ENCODE measurements around the gene DEGS1.

DEGS1 gene

GRCh38 chr1:224178894-224179293, 4.1 kb upstream of the DEGS1 start:
- H3K9ac ChIP-seq (ENCODE audit: low read length) = no peak overlapping the region
- WGBS (ENCODE audit: extremely low coverage, insufficient coverage, insufficient read length) = no CpG with 5 or more reads among the region's 5 CpGs
- no peak overlapping the region for H2BK120ac ChIP-seq (ENCODE audit: insufficient read depth, low read length, poor library complexity)
- H3K36me3 ChIP-seq (ENCODE audit: control insufficient read depth in 1 of 2, insufficient read depth in 2 of 2, low read length in 2 of 2) = no peaks in the 10 kb centered on the region
- H4K91ac ChIP-seq (ENCODE audit: low read depth, low read length) = no peak overlapping the region
- H3K18ac ChIP-seq (ENCODE audit: low read length) = no peak overlapping the region
- no peak overlapping the region for H3K4ac ChIP-seq (ENCODE audit: low read depth, low read length)
- H2AFZ ChIP-seq (ENCODE audit: insufficient read depth, low read length, poor library complexity) = no peak overlapping the region
- peaks cover 10% of the 10 kb centered on the region for H3K79me1 ChIP-seq (ENCODE audit: low read length)
- peaks cover 9% of the 10 kb centered on the region for H3K79me2 ChIP-seq (ENCODE audit: control insufficient read depth, insufficient read depth, low read length, poor library complexity)
- no peak overlapping the region for H2BK12ac ChIP-seq (ENCODE audit: low read length)
- no peak overlapping the region for H3K27ac ChIP-seq (ENCODE audit: low read depth, low read length)
- H3K4me3 ChIP-seq (ENCODE audit: low read depth, low read length) = no peak overlapping the region
- H3K27me3 ChIP-seq (ENCODE audit: insufficient read depth, low read length) = no peaks in the 10 kb centered on the region
- no peak overlapping the region for H4K12ac ChIP-seq (ENCODE audit: low read depth, low read length)
- no peak overlapping the region for H3K4me2 ChIP-seq (ENCODE audit: low read length)
- H3K23ac ChIP-seq (ENCODE audit: low read length) = no peak overlapping the region
- peak in 1 of 2 donors; percentile 85 for DNase-seq
- H4K8ac ChIP-seq (ENCODE audit: low read depth, low read length) = no peak overlapping the region
- H3K14ac ChIP-seq (ENCODE audit: low read length) = no peak overlapping the region
- H2AK5ac ChIP-seq (ENCODE audit: low read length) = no peak overlapping the region
- H3K4me1 ChIP-seq (ENCODE audit: control insufficient read depth in 1 of 2, insufficient read depth in 2 of 2, low read length in 2 of 2) = peaks cover 0 to 2% of the 10 kb centered on the region in 2 experiments
- H3K9me3 ChIP-seq (ENCODE audit: insufficient read depth, low read depth, low read length) = no peaks in the 10 kb centered on the region
- H2BK5ac ChIP-seq (ENCODE audit: low read depth, low read length, poor library complexity) = no peak overlapping the region

- Histone ChIP-seq H3K79me2 (ENCODE audit: control insufficient read depth, insufficient read depth, low read length, poor library complexity) (peaks cover 12% of the 10 kb centered on the region), H4K8ac (ENCODE audit: low read depth, low read length) (no peak overlapping the region), H4K12ac (ENCODE audit: low read depth, low read length) (no peak overlapping the region), H3K4ac (ENCODE audit: low read depth, low read length) (no peak overlapping the region), H3K9me3 (ENCODE audit: insufficient read depth, low read depth, low read length) (no peaks in the 10 kb centered on the region), H2AFZ (ENCODE audit: insufficient read depth, low read length, poor library complexity) (no peak overlapping the region), H3K4me2 (ENCODE audit: low read length) (no peak overlapping the region), H4K91ac (ENCODE audit: low read depth, low read length) (no peak overlapping the region), H3K79me1 (ENCODE audit: low read length) (peaks cover 11% of the 10 kb centered on the region), H3K23ac (ENCODE audit: low read length) (no peak overlapping the region), H3K4me1 (ENCODE audit: control insufficient read depth in 1 of 2, insufficient read depth in 2 of 2, low read length in 2 of 2) (peaks cover 0 to 4% of the 10 kb centered on the region in 2 experiments), H2AK5ac (ENCODE audit: low read length) (no peak overlapping the region), H2BK12ac (ENCODE audit: low read length) (no peak overlapping the region), H3K27ac (ENCODE audit: low read depth, low read length) (no peak overlapping the region), H3K9ac (ENCODE audit: low read length) (no peak overlapping the region), H3K36me3 (ENCODE audit: control insufficient read depth in 1 of 2, insufficient read depth in 2 of 2, low read length in 2 of 2) (peaks cover 0 to 5% of the 10 kb centered on the region in 2 experiments), H3K4me3 (ENCODE audit: low read depth, low read length) (no peak overlapping the region), H3K27me3 (ENCODE audit: insufficient read depth, low read length) (no peaks in the 10 kb centered on the region), H2BK120ac (ENCODE audit: insufficient read depth, low read length, poor library complexity) (no peak overlapping the region), H3K14ac (ENCODE audit: low read length) (no peak overlapping the region), H3K18ac (ENCODE audit: low read length) (no peak overlapping the region), H2BK5ac (ENCODE audit: low read depth, low read length, poor library complexity) (no peak overlapping the region)
- no CpG with 5 or more reads among the region's 11 CpGs for WGBS (ENCODE audit: extremely low coverage, insufficient coverage, insufficient read length)
- no peak for DNase-seq
Observed at GRCh38 chr1:224180783-224181452, 2.1 kb upstream of the DEGS1 start.

- no peak for DNase-seq
- H3K18ac ChIP-seq (ENCODE audit: low read length) = no peak overlapping the region
- WGBS (ENCODE audit: extremely low coverage, insufficient coverage, insufficient read length) = no CpG with 5 or more reads among the region's 4 CpGs
- no peak overlapping the region for H2BK12ac ChIP-seq (ENCODE audit: low read length)
- no peaks in the 10 kb centered on the region for H3K27me3 ChIP-seq (ENCODE audit: insufficient read depth, low read length)
- no peak overlapping the region for H3K23ac ChIP-seq (ENCODE audit: low read length)
- H3K4me1 ChIP-seq (ENCODE audit: control insufficient read depth in 1 of 2, insufficient read depth in 2 of 2, low read length in 2 of 2) = peaks cover 0 to 4% of the 10 kb centered on the region in 2 experiments
- no peak overlapping the region for H4K8ac ChIP-seq (ENCODE audit: low read depth, low read length)
- no peak overlapping the region for H3K27ac ChIP-seq (ENCODE audit: low read depth, low read length)
- no peaks in the 10 kb centered on the region for H3K9me3 ChIP-seq (ENCODE audit: insufficient read depth, low read depth, low read length)
- no peak overlapping the region for H2AFZ ChIP-seq (ENCODE audit: insufficient read depth, low read length, poor library complexity)
- no peak overlapping the region for H4K91ac ChIP-seq (ENCODE audit: low read depth, low read length)
- H2BK120ac ChIP-seq (ENCODE audit: insufficient read depth, low read length, poor library complexity) = no peak overlapping the region
- H2BK5ac ChIP-seq (ENCODE audit: low read depth, low read length, poor library complexity) = no peak overlapping the region
- H3K14ac ChIP-seq (ENCODE audit: low read length) = no peak overlapping the region
- no peak overlapping the region for H2AK5ac ChIP-seq (ENCODE audit: low read length)
- H3K9ac ChIP-seq (ENCODE audit: low read length) = no peak overlapping the region
- peaks cover 11% of the 10 kb centered on the region for H3K79me1 ChIP-seq (ENCODE audit: low read length)
- peaks cover 16% of the 10 kb centered on the region for H3K79me2 ChIP-seq (ENCODE audit: control insufficient read depth, insufficient read depth, low read length, poor library complexity)
- no peak overlapping the region for H4K12ac ChIP-seq (ENCODE audit: low read depth, low read length)
- H3K36me3 ChIP-seq (ENCODE audit: control insufficient read depth in 1 of 2, insufficient read depth in 2 of 2, low read length in 2 of 2) = peaks cover 0 to 8% of the 10 kb centered on the region in 2 experiments
- no peak overlapping the region for H3K4me2 ChIP-seq (ENCODE audit: low read length)
- H3K4ac ChIP-seq (ENCODE audit: low read depth, low read length) = no peak overlapping the region
- no peak overlapping the region for H3K4me3 ChIP-seq (ENCODE audit: low read depth, low read length)
Observed at GRCh38 chr1:224181453-224181810, 1.6 kb upstream of the DEGS1 start.

- H3K4me2 ChIP-seq (ENCODE audit: low read length) = peak overlapping the region; percentile 83
Observed at GRCh38 chr1:224182057-224182865, 779 bp upstream of the DEGS1 start.

More at GRCh38 chr1:224182057-224182865, 779 bp upstream of the DEGS1 start:
- Histone ChIP-seq H3K79me2 (ENCODE audit: control insufficient read depth, insufficient read depth, low read length, poor library complexity) (peaks cover 16% of the 10 kb centered on the region), H2AK5ac (ENCODE audit: low read length) (no peak overlapping the region), H2BK120ac (ENCODE audit: insufficient read depth, low read length, poor library complexity) (peak overlapping the region; percentile 19), H2AFZ (ENCODE audit: insufficient read depth, low read length, poor library complexity) (peak overlapping the region; percentile 55), H3K79me1 (ENCODE audit: low read length) (peaks cover 11% of the 10 kb centered on the region), H3K14ac (ENCODE audit: low read length) (no peak overlapping the region), H3K27ac (ENCODE audit: low read depth, low read length) (peak overlapping the region; percentile 19), H3K23ac (ENCODE audit: low read length) (no peak overlapping the region), H2BK5ac (ENCODE audit: low read depth, low read length, poor library complexity) (no peak overlapping the region), H2BK12ac (ENCODE audit: low read length) (no peak overlapping the region), H4K8ac (ENCODE audit: low read depth, low read length) (peak overlapping the region; percentile 59), H3K4ac (ENCODE audit: low read depth, low read length) (no peak overlapping the region), H3K36me3 (ENCODE audit: control insufficient read depth in 1 of 2, insufficient read depth in 2 of 2, low read length in 2 of 2) (peaks cover 0 to 9% of the 10 kb centered on the region in 2 experiments), H3K9me3 (ENCODE audit: insufficient read depth, low read depth, low read length) (no peaks in the 10 kb centered on the region), H3K4me3 (ENCODE audit: low read depth, low read length) (peak overlapping the region; percentile 68), H4K12ac (ENCODE audit: low read depth, low read length) (no peak overlapping the region), H3K18ac (ENCODE audit: low read length) (no peak overlapping the region), H3K27me3 (ENCODE audit: insufficient read depth, low read length) (no peaks in the 10 kb centered on the region), H3K4me1 (ENCODE audit: control insufficient read depth in 1 of 2, insufficient read depth in 2 of 2, low read length in 2 of 2) (peaks cover 0 to 4% of the 10 kb centered on the region in 2 experiments), H4K91ac (ENCODE audit: low read depth, low read length) (no peak overlapping the region), H3K9ac (ENCODE audit: low read length) (peak overlapping the region; percentile 72)
- no peak for DNase-seq
- no CpG with 5 or more reads among the region's 22 CpGs for WGBS (ENCODE audit: extremely low coverage, insufficient coverage, insufficient read length)

Data from trophoblast cell (in vitro differentiated cells and primary cell).